ENCODE measurements around the gene C2CD4A. TPM values are rescaled to one million over a fixed set of nuclear protein-coding genes. Genes with fewer than 3 reads are reported as not detected.

The C2CD4A gene
- polyA plus RNA-seq, 4 donors: 1.0 to 2.3 TPM; not detected in 2

DNA sequence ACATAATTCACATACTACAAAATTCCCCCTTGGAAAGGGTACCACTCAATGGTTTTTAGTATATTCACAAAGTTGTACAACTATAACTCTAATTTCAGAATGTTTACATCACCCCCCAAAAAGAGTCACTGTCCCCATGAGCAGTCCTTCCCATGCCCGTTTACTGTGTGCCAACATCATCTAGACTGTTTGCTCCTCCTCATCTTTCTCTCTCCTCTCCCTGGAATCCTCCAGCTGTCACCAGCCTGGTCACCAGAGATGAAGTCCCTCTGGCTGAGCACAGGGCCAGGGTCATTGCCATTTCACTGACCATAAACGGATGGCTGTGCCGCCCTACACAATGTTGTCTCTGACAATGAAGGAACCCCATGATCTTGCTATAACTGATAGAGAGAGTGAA lies 53.1 kb downstream of the C2CD4A start:
- H3K9me3 ChIP-seq (ENCODE audit: control insufficient read depth in 2 of 2, insufficient read depth in 1 of 2, low read depth in 1 of 2, low read length in 1 of 2): peaks cover 0 to 4% of the 10 kb centered on the region in 2 donors
- no peaks in the 10 kb centered on the region for H3K36me3 ChIP-seq (ENCODE audit: control insufficient read depth in 3 of 3, insufficient read depth in 2 of 3, low read depth in 1 of 3, low read length in 3 of 3)
- peak overlapping the region; percentile 11 to 86 (median 24) for H3K27ac ChIP-seq (ENCODE audit: low read depth in 1 of 3, low read length in 2 of 3)
- WGBS, 3 donors: 93 to 94% (median 93%) methylated on average over 3 of the region's 3 CpGs
- no peaks in the 10 kb centered on the region for H3K27me3 ChIP-seq (ENCODE audit: control insufficient read depth in 3 of 3, insufficient read depth in 3 of 3, low read length in 3 of 3)
- no peak for DNase-seq
- H3K4me3 ChIP-seq (ENCODE audit: low read depth in 1 of 3, low read length in 3 of 3): no peak overlapping the region
- FAIRE-seq: no peak
- H3K4me1 ChIP-seq (ENCODE audit: control insufficient read depth in 3 of 3, insufficient read depth in 2 of 3, low read depth in 1 of 3, low read length in 2 of 3): peaks cover 2 to 28% (median 11%) of the 10 kb centered on the region in 3 donors

Other genes with a start within 250 kb of the C2CD4A start
- 10 to 100 TPM in 2 of 4 donors, 1 to 10 TPM in 2; 7.3 to 49.2 (median 11.6) TPM for gene VPS13C, start 6.5 kb upstream of the C2CD4A start, polyA plus RNA-seq
- gene C2CD4B, start 98.3 kb downstream of the C2CD4A start, polyA plus RNA-seq: 1 to 10 TPM in 3 of 4 donors, not detected in 1; 1.4 to 3.7 (median 3.2) TPM